WTC11 (cell line): ENCODE results near the gene AFF2. TPM values are rescaled to one million over a fixed set of nuclear protein-coding genes. Genes with fewer than 3 reads are reported as not detected.

Source experiments
- ATAC-seq: fragments of 200-7000 bp; cut with Tn5 transposase; 2 replicates; pipeline ENCODE4 v1.10.0; 2021; ENCODE audit warnings: mild to moderate bottlenecking, moderate library complexity
- CTCF ChIA-PET: fragments of 300-600 bp; sonication (Branson Sonifier 250); formaldehyde crosslinking; loops from one replicate; lab custom pipeline; 2021; ENCODE audit warnings: antibody characterized with exemption; lab: Charles Lee
- POLR2A ChIA-PET: fragments of 350-600 bp; sonication (Branson Sonifier 250); formaldehyde crosslinking; loops from one replicate; lab custom pipeline; 2021; ENCODE audit warnings: antibody characterized with exemption; lab: Charles Lee
- DNase-seq: peaks from one replicate; pipeline ENCODE4 v3.0.0; 2021; ENCODE audit warnings: low spot score
- H3K27ac Mint-ChIP-seq: 2 replicates; pipeline ENCODE4 v1.8.0; 2021; ENCODE audit warnings: mixed read lengths
- H3K27me3 Mint-ChIP-seq: 2 replicates; pipeline ENCODE4 v1.8.0; 2021; ENCODE audit warnings: low read depth, mild to moderate bottlenecking, moderate library complexity, mixed read lengths
- H3K36me3 Mint-ChIP-seq: 2 replicates; pipeline ENCODE4 v1.8.0; 2021; ENCODE audit warnings: mixed read lengths
- H3K4me1 Mint-ChIP-seq: 2 replicates; pipeline ENCODE4 v1.8.0; 2022; ENCODE audit warnings: mixed read lengths
- H3K4me3 Mint-ChIP-seq: 2 replicates; pipeline ENCODE4 v1.8.0; 2021; ENCODE audit warnings: mild to moderate bottlenecking, moderate library complexity, mixed read lengths
- H3K9me3 Mint-ChIP-seq: 2 replicates; pipeline ENCODE4 v1.8.0; 2021; ENCODE audit warnings: mixed read lengths
- CREB1 ChIP-seq: sonication (generic); formaldehyde crosslinking; IDR thresholded peaks from 2 replicates; pipeline ENCODE4 v1.8.0; 2023; ENCODE audit warnings: mild to moderate bottlenecking, missing genetic modification reagents
- CREM ChIP-seq: sonication (generic); formaldehyde crosslinking; IDR thresholded peaks from 2 replicates; pipeline ENCODE4 v1.8.1; 2022; ENCODE audit warnings: mild to moderate bottlenecking, missing genetic modification reagents, moderate library complexity
- E2F5 ChIP-seq: sonication (generic); formaldehyde crosslinking; IDR thresholded peaks from 2 replicates; pipeline ENCODE4 v1.8.1; 2022; ENCODE audit warnings: mild to moderate bottlenecking, moderate library complexity, missing genetic modification reagents
- FOXP4 ChIP-seq: sonication (generic); formaldehyde crosslinking; IDR thresholded peaks from 2 replicates; pipeline ENCODE4 v1.8.0; 2022; ENCODE audit warnings: mild to moderate bottlenecking, missing genetic modification reagents
- HMGXB4 ChIP-seq: sonication (generic); formaldehyde crosslinking; IDR thresholded peaks from 2 replicates; pipeline ENCODE4 v1.8.1; 2023; ENCODE audit warnings: mild to moderate bottlenecking, moderate library complexity, missing genetic modification reagents
- IRF1 ChIP-seq: sonication (generic); formaldehyde crosslinking; IDR thresholded peaks from 2 replicates; pipeline ENCODE4 v1.8.0; 2023; ENCODE audit warnings: missing genetic modification reagents
- IRF2 ChIP-seq: sonication (generic); formaldehyde crosslinking; IDR thresholded peaks from 2 replicates; pipeline ENCODE4 v1.8.0; 2022; ENCODE audit warnings: low read depth, missing genetic modification reagents, borderline replicate concordance
- KAT7 ChIP-seq: sonication (generic); formaldehyde crosslinking; IDR thresholded peaks from 2 replicates; pipeline ENCODE4 v1.8.1; 2023; ENCODE audit warnings: missing genetic modification reagents, mild to moderate bottlenecking, borderline replicate concordance
- NR2C2 ChIP-seq: sonication (generic); formaldehyde crosslinking; IDR thresholded peaks from 2 replicates; pipeline ENCODE4 v1.8.0; 2022; ENCODE audit warnings: mild to moderate bottlenecking, missing genetic modification reagents
- OVOL2 ChIP-seq: fragments of 250-450 bp; sonication (Bioruptor Pico); IDR thresholded peaks from 2 replicates; pipeline ENCODE4 v1.9.0; 2021; ENCODE audit warnings: mild to moderate bottlenecking, borderline replicate concordance
- PREB ChIP-seq: sonication (generic); formaldehyde crosslinking; IDR thresholded peaks from 2 replicates; pipeline ENCODE4 v1.8.1; 2022; ENCODE audit warnings: mild to moderate bottlenecking, missing genetic modification reagents, moderate library complexity, borderline replicate concordance
- ZNF281 ChIP-seq: sonication (generic); formaldehyde crosslinking; IDR thresholded peaks from 2 replicates; pipeline ENCODE4 v1.8.0; 2023; ENCODE audit warnings: mild to moderate bottlenecking, missing genetic modification reagents
- ZNF671 ChIP-seq: fragments of 250-450 bp; sonication (Bioruptor Pico); IDR thresholded peaks from 2 replicates; pipeline ENCODE4 v1.8.0; 2021; ENCODE audit warnings: mild to moderate bottlenecking
- ZSCAN18 ChIP-seq: fragments of 250-450 bp; sonication (Bioruptor Pico); IDR thresholded peaks from 2 replicates; pipeline ENCODE4 v2.1.2; 2022; ENCODE audit warnings: mild to moderate bottlenecking, moderate library complexity
- total RNA-seq: library from RNA; stranded (reverse); gene quantifications from 3 replicates; pipeline ENCODE4 v1.2.3, GENCODE V29; 2021

Gene AFF2
- total RNA-seq, 1 experiment from 2014 or later = 7.6 TPM

- ATAC-seq (no peak), DNase-seq (no peak)
- no peaks in the 10 kb centered on the region for H3K27me3 Mint-ChIP-seq
- no peaks in the 10 kb centered on the region for H3K36me3 Mint-ChIP-seq
- no peaks in the 10 kb centered on the region for H3K9me3 Mint-ChIP-seq
- CTCF ChIA-PET = interaction anchor here (1.8 kb wide), 1 partner anchor 264 kb away, joined by 3 read pairs; no protein-coding TSS in a partner anchor
- no peak overlapping the region; the same call in 1 of the 2 replicates for H3K4me3 Mint-ChIP-seq
- no peak overlapping the region for H3K27ac Mint-ChIP-seq
- POLR2A ChIA-PET = no interaction called here
- peaks cover 16% of the 10 kb centered on the region for H3K4me1 Mint-ChIP-seq
- TF ChIP-seq IRF2 (CRISPR knock-in tag) (no peak), CREB1 (CRISPR knock-in tag) (no peak), NR2C2 (CRISPR knock-in tag) (no peak), E2F5 (CRISPR knock-in tag) (no peak), IRF1 (CRISPR knock-in tag) (no peak), CREM (CRISPR knock-in tag) (no peak), HMGXB4 (no peak), OVOL2 (CRISPR knock-in tag) (no peak), FOXP4 (no peak), ZSCAN18 (no peak)
Measured at GRCh38 chrX:148600131-148600530, 99.7 kb downstream of the AFF2 start.

GRCh38 chrX:148600581-148600980, 100.2 kb downstream of the AFF2 start:
- ATAC-seq = no peak
- no peaks in the 10 kb centered on the region for H3K36me3 Mint-ChIP-seq
- H3K4me1 Mint-ChIP-seq = peaks cover 16% of the 10 kb centered on the region
- no peaks in the 10 kb centered on the region for H3K27me3 Mint-ChIP-seq
- DNase-seq = no peak
- no peaks in the 10 kb centered on the region for H3K9me3 Mint-ChIP-seq
- POLR2A ChIA-PET = no interaction called here
- TF ChIP-seq FOXP4 (no peak), ZNF671 (no peak), KAT7 (CRISPR knock-in tag) (no peak), ZNF281 (CRISPR knock-in tag) (no peak), PREB (CRISPR knock-in tag) (no peak)
- TF ChIP-seq, all 79 proteins: peak for 0
- CTCF ChIA-PET = interaction anchor here (0.8 to 1.8 kb wide), 2 partner anchors 12 to 264 kb away, joined by 3 read pairs; no protein-coding TSS in a partner anchor
- no peak overlapping the region for H3K4me3 Mint-ChIP-seq
- no peak overlapping the region for H3K27ac Mint-ChIP-seq
